Mesothelial cell of epicardium (in vitro differentiated cells): ENCODE measurements around the gene HSPA4. TPM values are rescaled to one million over a fixed set of nuclear protein-coding genes. Genes with fewer than 3 reads are reported as not detected.

Source experiments
- DNase-seq, 2 experiments: peaks; one replicate each; pipeline ENCODE4 v3.0.0; 2021; ENCODE audit warnings: low spot score in 2 of 2; ENCODE audit not compliant: unreplicated experiment in 2 of 2
- H3K27ac Mint-ChIP-seq: 2 replicates; pipeline ENCODE4 v1.8.0; 2021; ENCODE audit warnings: mixed read lengths
- H3K27me3 Mint-ChIP-seq: 2 replicates; pipeline ENCODE4 v1.8.0; 2021; ENCODE audit warnings: low read depth, mixed read lengths
- H3K36me3 Mint-ChIP-seq: 2 replicates; pipeline ENCODE4 v1.8.0; 2021; ENCODE audit warnings: mixed read lengths
- H3K4me1 Mint-ChIP-seq: 2 replicates; pipeline ENCODE4 v1.8.0; 2021; ENCODE audit warnings: mixed read lengths
- H3K4me3 Mint-ChIP-seq: 2 replicates; pipeline ENCODE4 v1.8.0; 2021; ENCODE audit warnings: mild to moderate bottlenecking, moderate library complexity, mixed read lengths
- H3K9me3 Mint-ChIP-seq: 2 replicates; pipeline ENCODE4 v1.8.0; 2021; ENCODE audit warnings: mixed read lengths
- total RNA-seq: library from RNA; stranded (reverse); gene quantifications from 3 replicates; pipeline ENCODE4 v1.2.1, GENCODE V29; 2021
- TF ChIP-seq, protein P1 (sequence below): fragments of 200-600 bp; sonication (generic); IDR thresholded peaks from one replicate; pipeline ENCODE4 v1.5.0; 2021; ENCODE audit warnings: antibody characterized with exemption; ENCODE audit not compliant: unreplicated experiment

Gene HSPA4
- total RNA-seq, 1 donor from 2014 or later: 111 TPM

DNA sequence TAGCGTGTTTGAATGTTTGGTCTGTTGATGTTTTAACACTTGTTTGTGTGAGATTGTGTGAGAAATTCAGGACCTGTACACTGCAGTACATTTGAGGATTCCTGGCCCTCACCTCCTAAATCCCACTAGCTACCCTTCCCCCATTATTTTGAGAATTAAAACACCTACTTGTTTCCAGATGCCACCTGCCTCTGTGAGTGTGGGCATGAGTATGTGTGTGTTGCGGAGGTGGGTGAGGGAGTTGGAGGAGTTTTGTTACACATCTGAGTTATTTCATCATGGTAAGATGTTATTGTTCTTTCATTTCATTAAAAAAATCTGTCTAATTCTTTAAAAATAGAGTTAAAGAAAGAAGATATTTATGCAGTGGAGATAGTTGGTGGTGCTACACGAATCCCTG, 36.3 kb downstream of the HSPA4 start:
- TF ChIP-seq, protein P1, sequence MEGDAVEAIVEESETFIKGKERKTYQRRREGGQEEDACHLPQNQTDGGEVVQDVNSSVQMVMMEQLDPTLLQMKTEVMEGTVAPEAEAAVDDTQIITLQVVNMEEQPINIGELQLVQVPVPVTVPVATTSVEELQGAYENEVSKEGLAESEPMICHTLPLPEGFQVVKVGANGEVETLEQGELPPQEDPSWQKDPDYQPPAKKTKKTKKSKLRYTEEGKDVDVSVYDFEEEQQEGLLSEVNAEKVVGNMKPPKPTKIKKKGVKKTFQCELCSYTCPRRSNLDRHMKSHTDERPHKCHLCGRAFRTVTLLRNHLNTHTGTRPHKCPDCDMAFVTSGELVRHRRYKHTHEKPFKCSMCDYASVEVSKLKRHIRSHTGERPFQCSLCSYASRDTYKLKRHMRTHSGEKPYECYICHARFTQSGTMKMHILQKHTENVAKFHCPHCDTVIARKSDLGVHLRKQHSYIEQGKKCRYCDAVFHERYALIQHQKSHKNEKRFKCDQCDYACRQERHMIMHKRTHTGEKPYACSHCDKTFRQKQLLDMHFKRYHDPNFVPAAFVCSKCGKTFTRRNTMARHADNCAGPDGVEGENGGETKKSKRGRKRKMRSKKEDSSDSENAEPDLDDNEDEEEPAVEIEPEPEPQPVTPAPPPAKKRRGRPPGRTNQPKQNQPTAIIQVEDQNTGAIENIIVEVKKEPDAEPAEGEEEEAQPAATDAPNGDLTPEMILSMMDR: no peak
- Mint-ChIP-seq H3K27ac (no peak overlapping the region), H3K27me3 (no peaks in the 10 kb centered on the region), H3K36me3 (peaks cover 56% of the 10 kb centered on the region), H3K4me3 (no peak overlapping the region), H3K4me1 (no peaks in the 10 kb centered on the region), H3K9me3 (peaks cover 11% of the 10 kb centered on the region)
- no peak for DNase-seq

DNA sequence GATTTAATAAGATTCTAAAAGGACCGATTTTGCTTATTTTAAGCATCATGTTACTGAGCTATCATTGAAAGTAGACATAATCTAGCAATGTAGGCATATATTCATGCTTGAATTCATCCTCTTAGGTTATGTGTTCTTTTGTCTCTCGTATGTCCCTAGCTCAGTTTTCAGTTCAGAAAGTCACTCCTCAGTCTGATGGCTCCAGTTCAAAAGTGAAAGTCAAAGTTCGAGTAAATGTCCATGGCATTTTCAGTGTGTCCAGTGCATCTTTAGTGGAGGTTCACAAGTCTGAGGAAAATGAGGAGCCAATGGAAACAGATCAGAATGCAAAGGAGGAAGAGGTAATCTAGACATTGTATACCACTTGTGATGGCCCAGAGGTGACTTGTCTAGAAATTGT, 39.2 kb downstream of the HSPA4 start:
- Mint-ChIP-seq H3K4me1 (no peaks in the 10 kb centered on the region), H3K9me3 (peaks cover 6% of the 10 kb centered on the region), H3K4me3 (no peak overlapping the region), H3K27me3 (no peaks in the 10 kb centered on the region), H3K27ac (no peak overlapping the region), H3K36me3 (peaks cover 48% of the 10 kb centered on the region)
- TF ChIP-seq, protein P1: no peak
- no peak for DNase-seq

DNA sequence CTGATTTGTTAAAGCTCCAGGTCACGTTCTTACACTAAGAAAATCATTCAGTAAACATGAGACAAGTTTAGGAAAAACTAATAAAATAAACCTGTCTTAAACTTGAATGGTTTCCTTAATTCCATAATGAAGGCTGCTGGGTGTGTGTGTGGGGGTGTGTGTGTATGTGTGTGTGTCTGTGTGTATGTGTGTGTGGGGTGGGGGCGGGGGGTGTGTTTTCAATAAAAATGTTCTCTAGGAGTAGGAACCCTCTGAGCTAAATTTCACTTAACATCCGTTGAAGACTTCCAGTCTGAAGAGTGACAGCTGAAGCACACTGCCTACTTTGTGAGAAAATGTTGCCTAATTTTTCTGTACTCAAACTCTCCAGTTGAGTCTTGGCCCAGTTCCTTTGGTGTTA, 54.5 kb downstream of the HSPA4 start:
- H3K4me3 Mint-ChIP-seq: no peak overlapping the region
- no peak overlapping the region for H3K27ac Mint-ChIP-seq
- DNase-seq: no peak
- peaks cover 3% of the 10 kb centered on the region for H3K4me1 Mint-ChIP-seq
- TF ChIP-seq, protein P1: no peak
- peaks cover 13% of the 10 kb centered on the region for H3K36me3 Mint-ChIP-seq
- peaks cover 3% of the 10 kb centered on the region for H3K27me3 Mint-ChIP-seq
- peaks cover 4% of the 10 kb centered on the region for H3K9me3 Mint-ChIP-seq

DNA sequence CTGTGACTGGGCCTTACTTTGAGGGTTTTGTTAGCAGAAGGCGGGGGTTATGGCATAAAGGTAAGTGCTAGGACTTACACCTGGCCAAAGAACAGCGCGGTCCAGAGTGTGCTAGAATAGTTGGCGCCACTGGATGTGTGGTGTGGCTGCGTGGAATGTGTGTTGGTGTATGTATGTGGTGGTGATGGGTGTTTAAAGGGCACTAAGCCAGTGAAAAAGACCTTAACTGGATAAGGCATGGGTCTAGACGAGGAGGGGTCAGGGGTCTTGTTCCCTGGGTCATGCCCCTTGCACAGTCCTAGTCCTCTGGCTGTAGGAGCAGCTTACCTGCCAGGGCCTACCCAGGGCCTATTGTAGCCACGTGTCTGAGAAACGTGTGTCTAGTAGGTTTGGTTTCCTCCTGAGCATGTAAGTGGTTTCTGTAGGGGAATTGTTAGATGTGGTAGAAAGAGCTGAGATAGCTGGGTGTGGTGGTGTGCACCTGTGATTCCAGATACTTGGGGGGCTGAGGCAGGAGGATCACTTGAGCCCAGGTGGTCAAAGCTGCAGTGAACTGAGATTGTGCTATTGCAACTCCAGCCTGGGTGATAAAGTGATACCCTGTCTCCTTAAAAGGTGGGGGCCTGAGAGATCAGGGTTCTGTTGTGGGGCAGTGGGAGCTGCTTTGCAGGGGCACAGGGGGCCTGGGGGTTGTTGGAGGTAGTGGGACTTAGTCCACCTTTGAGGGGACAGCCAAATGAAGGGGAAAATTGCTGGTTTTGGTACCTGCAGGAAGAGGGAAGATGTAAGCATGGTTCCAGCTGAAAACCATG, 55.2 kb downstream of the HSPA4 start:
- H3K4me1 Mint-ChIP-seq: peaks cover 4% of the 10 kb centered on the region
- no peak overlapping the region for H3K27ac Mint-ChIP-seq
- DNase-seq: no peak
- H3K4me3 Mint-ChIP-seq: no peak overlapping the region
- H3K36me3 Mint-ChIP-seq: peaks cover 11% of the 10 kb centered on the region
- peaks cover 4% of the 10 kb centered on the region for H3K27me3 Mint-ChIP-seq
- H3K9me3 Mint-ChIP-seq: peaks cover 4% of the 10 kb centered on the region
- TF ChIP-seq, protein P1: no peak

DNA sequence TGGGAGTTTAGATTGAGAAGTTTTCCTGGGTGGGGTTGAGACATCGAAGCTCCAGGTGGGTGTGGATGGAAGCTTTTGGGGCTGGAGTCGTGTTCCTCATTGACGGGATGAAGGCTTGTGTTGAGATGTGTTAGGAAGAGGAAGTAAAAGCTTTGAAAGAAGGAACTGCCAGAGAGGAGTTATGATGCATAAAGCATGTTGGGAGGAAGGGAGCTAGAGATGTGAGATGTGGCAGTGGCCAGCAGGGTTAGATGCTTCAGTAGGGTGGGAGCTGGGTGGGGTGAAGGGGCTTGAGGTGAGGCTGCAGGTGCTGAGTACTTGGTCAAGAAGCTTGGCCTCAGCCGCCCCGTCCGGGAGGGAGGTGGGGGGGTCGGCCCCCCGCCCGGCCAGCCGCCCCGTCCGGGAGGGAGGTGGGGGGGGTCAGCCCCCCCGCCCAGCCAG, 56.7 kb downstream of the HSPA4 start:
- TF ChIP-seq, protein P1: no peak
- Mint-ChIP-seq H3K4me3 (no peak overlapping the region), H3K27me3 (peaks cover 4% of the 10 kb centered on the region), H3K4me1 (peaks cover 4% of the 10 kb centered on the region), H3K36me3 (peaks cover 6% of the 10 kb centered on the region), H3K27ac (no peak overlapping the region), H3K9me3 (peaks cover 4% of the 10 kb centered on the region)
- DNase-seq: no peak
